CD4-positive, alpha-beta T cell (primary cell): ENCODE measurements around the gene KRT74. TPM values are rescaled to one million over a fixed set of nuclear protein-coding genes. Genes with fewer than 3 reads are reported as not detected.

Experiments
- ATAC-seq: fragments of 200-7000 bp; cut with Tn5 transposase; one replicate; pipeline ENCODE4 v1.10.0; 2022; ENCODE audit warnings: mild to moderate bottlenecking; ENCODE audit not compliant: poor library complexity
- CTCF ChIA-PET: fragments of 350-600 bp; sonication (Branson Sonifier 250); formaldehyde crosslinking; loops from one replicate; lab custom pipeline; 2021; ENCODE audit warnings: antibody characterized with exemption, inconsistent platforms; lab: Charles Lee
- POLR2A ChIA-PET: fragments of 350-600 bp; sonication (Branson Sonifier 250); formaldehyde crosslinking; loops from one replicate; lab custom pipeline; 2021; ENCODE audit warnings: antibody characterized with exemption, inconsistent platforms; lab: Charles Lee
- DNase-seq, 14 experiments: peaks; one replicate each; pipeline ENCODE4 v3.0.0-alpha.2; 2013 to 2020; ENCODE audit warnings: mixed read lengths in 2 of 14
- H3K27ac ChIP-seq, 2 donors: one replicate each; pipeline versions ENCODE4 v1.5.1 to v1.7.0; 2013; ENCODE audit warnings: low read length in 2 of 2, low read depth in 1 of 2, mild to moderate bottlenecking in 1 of 2
- H3K27me3 ChIP-seq, 2 experiments: 1 replicate in 1 of 2; 2 replicates in 1 of 2; pipeline versions ENCODE4 v1.6.1 to v1.7.0; 2013; ENCODE audit warnings: low read length in 2 of 2, control low read depth in 1 of 2, mild to moderate bottlenecking in 1 of 2, moderate library complexity in 1 of 2; ENCODE audit not compliant: insufficient read depth in 2 of 2, control insufficient read depth in 1 of 2
- H3K36me3 ChIP-seq: one replicate; pipeline ENCODE4 v1.6.1; 2013; ENCODE audit warnings: low read length, control low read depth; ENCODE audit not compliant: insufficient read depth
- H3K4me1 ChIP-seq: one replicate; pipeline ENCODE4 v1.6.1; 2013; ENCODE audit warnings: low read length, control low read depth; ENCODE audit not compliant: insufficient read depth
- H3K4me3 ChIP-seq: one replicate; pipeline ENCODE4 v1.5.1; 2013; ENCODE audit warnings: mild to moderate bottlenecking, low read length, moderate library complexity
- H3K9me3 ChIP-seq, 2 experiments: 1 replicate in 1 of 2; 2 replicates in 1 of 2; pipeline versions ENCODE4 v1.6.1 to v1.7.0; 2013; ENCODE audit warnings: low read length in 2 of 2, mild to moderate bottlenecking in 2 of 2, control low read depth in 1 of 2, moderate library complexity in 1 of 2; ENCODE audit not compliant: control insufficient read depth in 1 of 2, insufficient read depth in 1 of 2
- H3K27ac Mint-ChIP-seq: one replicate; pipeline ENCODE4 v1.8.0; 2020; ENCODE audit warnings: mixed read lengths
- H3K27me3 Mint-ChIP-seq: one replicate; pipeline ENCODE4 v1.8.0; 2021; ENCODE audit warnings: mixed read lengths
- H3K36me3 Mint-ChIP-seq: one replicate; pipeline ENCODE4 v1.8.0; 2021; ENCODE audit warnings: low read depth, mixed read lengths
- H3K4me1 Mint-ChIP-seq: one replicate; pipeline ENCODE4 v1.8.0; 2021; ENCODE audit warnings: low read depth, mixed read lengths
- H3K4me3 Mint-ChIP-seq: one replicate; pipeline ENCODE4 v1.8.0; 2020; ENCODE audit warnings: mild to moderate bottlenecking, mixed read lengths
- H3K9me3 Mint-ChIP-seq: one replicate; pipeline ENCODE4 v1.8.0; 2020; ENCODE audit warnings: mixed read lengths
- CTCF ChIP-seq: fragments of 200-600 bp; IDR thresholded peaks from one replicate; pipeline ENCODE4 v1.8.0; 2022; ENCODE audit warnings: antibody characterized with exemption, mild to moderate bottlenecking
- intact Hi-C, 2 experiments: fragments of 100-400 bp; cut with DNase I in 1 of 2; cut with micrococcal nuclease in 1 of 2; formaldehyde crosslinking; loops; one replicate each; pipeline versions ENCODE4 v1.15.1 to v1.9.0; 2023 to 2025; cut with DNase I, micrococcal nuclease
- total RNA-seq, 174 experiments: library from RNA in 2 of 174; stranded (reverse) in 2 of 174; gene quantifications; one replicate each; pipeline ENCODE4 v1.2.3 and lab custom pipeline; 2021 to 2026

The KRT74 gene
- total RNA-seq, 2 experiments from 2014 or later = 0.30 to 0.34 TPM

- DNase-seq = peak in 5 of 14 experiments; percentile 8 to 85 (median 58)
- no peaks in the 10 kb centered on the region for H3K36me3 Mint-ChIP-seq
- Histone ChIP-seq H3K9me3 (no peaks in the 10 kb centered on the region), H3K36me3 (no peaks in the 10 kb centered on the region), H3K4me1 (no peaks in the 10 kb centered on the region), H3K27ac (peak overlapping the region in 1 of 2 donors; percentile 9), H3K27me3 (peaks cover 4 to 11% of the 10 kb centered on the region in 2 experiments), H3K4me3 (no peak overlapping the region)
- H3K4me1 Mint-ChIP-seq = no peaks in the 10 kb centered on the region
- ChIA-PET CTCF (no interaction called here), POLR2A (no interaction called here)
- H3K27me3 Mint-ChIP-seq = peaks cover 25% of the 10 kb centered on the region
- no peak overlapping the region for H3K4me3 Mint-ChIP-seq
- intact Hi-C loops = no loop called here
- no peaks in the 10 kb centered on the region for H3K9me3 Mint-ChIP-seq
- TF ChIP-seq CTCF = no peak
- ATAC-seq = peak; percentile 21
- H3K27ac Mint-ChIP-seq = no peak overlapping the region
These were observed 6.8 kb downstream of the KRT74 start for GRCh38 chr12:52566847-52567291.

- POLR2A ChIA-PET = no interaction called here
- Histone ChIP-seq H3K9me3 (no peaks in the 10 kb centered on the region), H3K36me3 (no peaks in the 10 kb centered on the region), H3K27ac (no peak overlapping the region), H3K4me1 (no peaks in the 10 kb centered on the region), H3K27me3 (peaks cover 0 to 16% of the 10 kb centered on the region in 2 experiments), H3K4me3 (no peak overlapping the region)
- no peak for ATAC-seq
- no peak for TF ChIP-seq CTCF
- Mint-ChIP-seq H3K4me1 (no peaks in the 10 kb centered on the region), H3K36me3 (no peaks in the 10 kb centered on the region), H3K4me3 (no peak overlapping the region), H3K27ac (no peak overlapping the region), H3K27me3 (peaks cover 34% of the 10 kb centered on the region), H3K9me3 (no peaks in the 10 kb centered on the region)
- intact Hi-C loops = no loop called here
- CTCF ChIA-PET = no interaction called here
- no peak for DNase-seq
These were observed 9.1 kb downstream of the KRT74 start for GRCh38 chr12:52564582-52564981.

GRCh38 chr12:52561880-52562449 lies 11.7 kb downstream of the KRT74 start:
- Mint-ChIP-seq H3K27me3 (peaks cover 31% of the 10 kb centered on the region), H3K4me3 (no peak overlapping the region), H3K4me1 (no peaks in the 10 kb centered on the region), H3K36me3 (no peaks in the 10 kb centered on the region), H3K27ac (no peak overlapping the region), H3K9me3 (no peaks in the 10 kb centered on the region)
- no peak for TF ChIP-seq CTCF
- Histone ChIP-seq H3K27me3 (peaks cover 2 to 16% of the 10 kb centered on the region in 2 experiments), H3K4me1 (peaks cover 3% of the 10 kb centered on the region), H3K36me3 (no peaks in the 10 kb centered on the region), H3K27ac (no peak overlapping the region), H3K4me3 (no peak overlapping the region), H3K9me3 (no peaks in the 10 kb centered on the region)
- intact Hi-C loops = no loop called here
- POLR2A ChIA-PET = no interaction called here
- ATAC-seq (no peak), DNase-seq (no peak)
- CTCF ChIA-PET = no interaction called here
